Left ventricle myocardium inferior (tissue), 1 donor: ENCODE measurements around the gene KCNMB2. TPM values are rescaled to one million over a fixed set of nuclear protein-coding genes. Genes with fewer than 3 reads are reported as not detected.
A peak's percentile ranks its signal among the peaks of the same experiment; 100 is the strongest.

Experiments
- DNase-seq: peaks from one replicate; pipeline ENCODE4 v3.0.0-alpha.2; 2020
- H3K27ac ChIP-seq: fragments of 200-600 bp; replicated peaks from 2 replicates; pipeline ENCODE4 v1.8.0; 2021
- H3K27me3 ChIP-seq: fragments of 200-600 bp; 2 replicates; pipeline ENCODE4 v1.8.0; 2021; ENCODE audit warnings: low read depth
- H3K36me3 ChIP-seq: fragments of 200-600 bp; 2 replicates; pipeline ENCODE4 v1.8.0; 2021
- H3K4me1 ChIP-seq: fragments of 200-600 bp; 2 replicates; pipeline ENCODE4 v1.8.0; 2021
- H3K4me3 ChIP-seq: fragments of 200-600 bp; 2 replicates; pipeline ENCODE4 v1.8.0; 2021; ENCODE audit warnings: mild to moderate bottlenecking, moderate library complexity
- H3K9me3 ChIP-seq: fragments of 200-600 bp; replicated peaks from 2 replicates; pipeline ENCODE4 v1.8.0; 2021
- CTCF ChIP-seq: fragments of 200-600 bp; IDR thresholded peaks from 2 replicates; pipeline ENCODE4 v1.8.0; 2021; ENCODE audit warnings: antibody characterized with exemption, mild to moderate bottlenecking, borderline replicate concordance
- intact Hi-C: fragments of 100-400 bp; cut with micrococcal nuclease; formaldehyde crosslinking; loops from one replicate; pipeline ENCODE4 v1.11.0; 2022
- total RNA-seq: library from RNA; stranded (reverse); fragmentation: NEBNext Ultra II Directional; extraction: Animal tissue kit (Norgen Biotek cat#: 25700); gene quantifications from one replicate; pipeline ENCODE4 v1.2.1, GENCODE V29; 2021
- donor health status: DM: no; HTN: yes; CAD: no; lungs with severe emphysema.

Gene KCNMB2
- total RNA-seq, 1 donor from 2014 or later, result 2.1 TPM

DNA sequence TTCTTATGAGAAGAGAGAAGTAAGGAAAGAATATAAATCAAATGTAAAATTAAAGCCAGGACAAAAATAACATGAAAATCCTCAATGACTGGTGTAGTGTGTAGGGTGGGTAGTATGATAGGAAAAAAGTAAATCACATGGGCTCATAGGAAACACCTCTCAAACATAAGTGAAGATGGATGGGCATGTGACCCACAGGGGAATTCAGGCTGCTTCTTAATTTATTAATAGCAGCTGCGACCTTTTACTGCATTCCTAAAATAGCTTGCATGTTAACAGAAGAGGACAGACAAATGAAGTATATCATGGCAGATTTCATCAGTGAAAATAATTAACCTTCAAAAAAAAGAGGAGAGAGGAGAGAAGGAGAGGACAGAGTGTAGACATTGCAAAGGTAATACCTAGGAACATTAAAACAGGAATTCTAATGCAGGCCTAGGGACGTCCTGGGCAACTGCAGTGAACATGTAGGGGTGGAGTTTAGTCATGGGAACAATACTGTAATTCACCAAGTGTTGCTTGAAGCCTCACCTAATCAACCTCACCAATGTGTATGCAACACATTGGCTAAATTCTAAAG, 132.9 kb downstream of the KCNMB2 start:
- no peaks in the 10 kb centered on the region for H3K9me3 ChIP-seq
- H3K4me1 ChIP-seq, result peaks cover 69% of the 10 kb centered on the region
- H3K27me3 ChIP-seq, result no peaks in the 10 kb centered on the region
- no peak overlapping the region for H3K4me3 ChIP-seq
- H3K36me3 ChIP-seq, result no peaks in the 10 kb centered on the region
- TF ChIP-seq CTCF, result no peak
- intact Hi-C loops, result no loop called here
- H3K27ac ChIP-seq, result peak overlapping the region; percentile 65
- no peak for DNase-seq

- H3K4me1 ChIP-seq, result peaks cover 64% of the 10 kb centered on the region
- H3K4me3 ChIP-seq, result no peak overlapping the region
- peak overlapping the region; percentile 65 for H3K27ac ChIP-seq
- no peak for TF ChIP-seq CTCF
- H3K36me3 ChIP-seq, result no peaks in the 10 kb centered on the region
- no peaks in the 10 kb centered on the region for H3K27me3 ChIP-seq
- H3K9me3 ChIP-seq, result no peaks in the 10 kb centered on the region
- no peak for DNase-seq
- intact Hi-C loops, result no loop called here
Observed at GRCh38 chr3:178669758-178670157, 133.5 kb downstream of the KCNMB2 start.

- H3K36me3 ChIP-seq, result no peaks in the 10 kb centered on the region
- no peaks in the 10 kb centered on the region for H3K27me3 ChIP-seq
- intact Hi-C loops, result no loop called here
- no peaks in the 10 kb centered on the region for H3K9me3 ChIP-seq
- DNase-seq, result no peak
- no peak overlapping the region for H3K4me3 ChIP-seq
- H3K4me1 ChIP-seq, result peaks cover 64% of the 10 kb centered on the region
- no peak for TF ChIP-seq CTCF
- H3K27ac ChIP-seq, result peak overlapping the region; percentile 38
Observed at GRCh38 chr3:178671377-178671776, 135.1 kb downstream of the KCNMB2 start.

DNA sequence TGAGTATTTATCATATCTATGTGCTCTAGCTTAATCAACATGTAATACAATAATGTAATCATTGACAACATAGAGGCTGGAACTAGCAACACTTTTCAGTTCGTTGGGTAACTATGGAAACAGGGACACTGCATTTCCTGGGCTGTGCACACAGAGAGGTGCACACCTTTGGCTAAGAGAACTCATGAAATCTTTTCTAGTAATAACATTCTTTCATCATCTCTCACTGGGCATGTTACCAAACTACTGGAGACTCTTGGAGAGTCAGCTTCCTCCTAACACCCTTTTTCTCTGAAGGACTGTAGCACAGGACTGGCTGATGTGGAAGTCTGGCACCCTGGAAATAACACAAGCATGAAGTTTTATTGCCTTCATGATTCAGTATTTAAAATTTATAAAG, 135.6 kb downstream of the KCNMB2 start:
- H3K4me1 ChIP-seq, result peaks cover 63% of the 10 kb centered on the region
- H3K36me3 ChIP-seq, result no peaks in the 10 kb centered on the region
- H3K4me3 ChIP-seq, result no peak overlapping the region
- H3K9me3 ChIP-seq, result no peaks in the 10 kb centered on the region
- TF ChIP-seq CTCF, result no peak
- DNase-seq, result no peak
- intact Hi-C loops, result no loop called here
- H3K27me3 ChIP-seq, result no peaks in the 10 kb centered on the region
- H3K27ac ChIP-seq, result peak overlapping the region; percentile 38

DNA sequence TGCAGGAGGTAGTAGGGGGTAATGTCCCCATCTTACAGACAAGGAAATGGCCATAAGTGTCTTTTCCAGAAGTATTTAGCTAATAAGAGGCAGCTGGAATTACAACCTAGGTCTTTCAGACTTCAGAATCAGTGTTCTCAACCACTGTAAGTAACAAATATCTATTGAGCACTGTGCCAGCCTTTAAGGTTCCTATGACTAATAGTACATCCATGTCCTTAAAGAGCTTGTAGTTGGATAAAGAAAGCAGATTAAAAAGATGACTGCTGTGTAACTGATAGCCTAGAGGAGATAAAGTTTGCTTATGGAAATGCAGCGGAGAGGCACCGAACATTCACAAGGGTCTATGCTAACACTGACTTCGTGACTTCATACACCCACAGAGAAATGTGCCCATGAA, 136.0 kb downstream of the KCNMB2 start:
- no peak for DNase-seq
- peaks cover 61% of the 10 kb centered on the region for H3K4me1 ChIP-seq
- peak overlapping the region; percentile 38 for H3K27ac ChIP-seq

More for the DNA sequence above, 136.0 kb downstream of the KCNMB2 start:
- Histone ChIP-seq H3K4me3 (no peak overlapping the region), H3K36me3 (no peaks in the 10 kb centered on the region), H3K27me3 (no peaks in the 10 kb centered on the region), H3K9me3 (no peaks in the 10 kb centered on the region)
- TF ChIP-seq CTCF, result no peak
- intact Hi-C loops, result no loop called here
